A172 (cell line): ENCODE data around the gene GCNA. TPM values are rescaled to one million over a fixed set of nuclear protein-coding genes. Genes with fewer than 3 reads are reported as not detected.
A peak's percentile ranks its signal among the peaks of the same experiment; 100 is the strongest.
"Not testable (repeated sequence)": the region's sequence is repeated elsewhere in the genome, so short reads cannot be mapped to it uniquely, and the experiment has no call there.

Experiments
- DNase-seq: peaks from one replicate; pipeline ENCODE4 v3.0.0-alpha.2; 2015; ENCODE audit warnings: low spot score
- total RNA-seq: library from RNA; depleted of rRNA; stranded (reverse); fragments of >200 nt; shearing (Covaris generic); gene quantifications from 2 replicates; pipeline ENCODE4 v1.2.3, GENCODE V29; 2014; rRNA removed

GCNA gene
- total RNA-seq, 1 experiment from 2014 or later: 0.07 TPM

DNA sequence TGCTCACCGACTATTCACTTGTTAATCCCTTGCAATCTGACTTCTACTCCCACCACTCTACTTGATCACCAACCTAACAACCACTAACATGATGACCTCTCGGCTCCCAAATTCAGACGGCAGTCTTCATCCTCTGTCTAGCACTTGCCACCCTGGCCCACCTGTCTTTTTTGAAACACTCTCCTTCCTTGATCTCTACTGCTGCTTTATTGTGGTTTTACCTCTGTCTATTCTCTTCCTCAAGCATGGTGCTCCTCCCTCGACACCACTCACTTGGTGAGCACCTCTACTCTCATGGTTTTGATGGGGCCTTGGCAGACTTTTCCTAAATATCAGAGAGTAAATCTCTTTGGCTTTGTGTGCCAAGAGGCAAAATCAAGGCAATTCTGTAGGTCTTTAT is 61.8 kb downstream of the GCNA start:
- no peak for DNase-seq

DNA sequence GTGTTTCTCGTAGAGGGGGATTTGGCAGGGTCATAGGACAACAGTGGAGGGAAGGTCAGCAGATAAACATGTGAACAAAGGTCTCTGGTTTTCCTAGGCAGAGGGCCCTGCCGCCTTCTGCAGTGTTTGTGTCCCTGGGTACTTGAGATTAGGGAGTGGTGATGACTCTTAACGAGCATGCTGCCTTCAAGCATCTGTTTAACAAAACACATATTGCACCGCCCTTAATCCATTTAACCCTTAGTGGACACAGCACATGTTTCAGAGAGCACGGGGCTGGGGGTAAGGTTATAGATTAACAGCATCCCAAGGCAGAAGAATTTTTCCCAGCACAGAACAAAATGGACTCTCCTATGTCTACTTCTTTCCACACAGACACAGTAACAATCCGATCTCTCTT is 66.2 kb downstream of the GCNA start:
- not testable (repeated sequence) for DNase-seq

DNA sequence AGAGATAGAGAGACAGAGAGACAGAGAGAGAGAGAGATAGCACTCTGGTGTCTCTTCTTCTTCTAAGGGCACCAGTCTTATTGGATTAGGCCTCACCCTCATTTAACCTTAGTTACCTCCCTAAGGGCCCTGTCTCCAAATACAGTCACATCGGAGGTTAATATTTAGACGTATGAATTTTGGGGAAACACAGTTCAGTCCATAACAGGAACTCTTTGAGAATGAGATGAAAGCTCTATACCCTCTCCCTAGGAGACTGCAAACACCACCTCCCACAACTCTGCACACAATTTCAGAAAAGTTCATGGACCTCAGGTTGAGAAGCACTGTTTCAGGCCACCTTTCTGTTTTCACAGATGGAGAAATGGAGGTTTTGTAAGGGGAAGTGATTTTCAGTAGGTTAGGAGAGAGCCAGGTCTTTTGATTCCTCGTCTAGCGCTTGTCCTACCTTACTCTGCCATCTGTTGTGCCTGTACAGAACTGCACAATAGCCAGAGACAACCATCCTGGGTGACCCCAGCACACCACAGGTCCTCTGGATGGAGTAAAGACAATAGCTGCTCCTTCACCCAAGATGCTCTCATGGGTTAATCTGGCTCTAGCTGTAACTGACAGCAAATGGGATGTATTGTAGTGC is 72.2 kb downstream of the GCNA start:
- DNase-seq: no peak

DNA sequence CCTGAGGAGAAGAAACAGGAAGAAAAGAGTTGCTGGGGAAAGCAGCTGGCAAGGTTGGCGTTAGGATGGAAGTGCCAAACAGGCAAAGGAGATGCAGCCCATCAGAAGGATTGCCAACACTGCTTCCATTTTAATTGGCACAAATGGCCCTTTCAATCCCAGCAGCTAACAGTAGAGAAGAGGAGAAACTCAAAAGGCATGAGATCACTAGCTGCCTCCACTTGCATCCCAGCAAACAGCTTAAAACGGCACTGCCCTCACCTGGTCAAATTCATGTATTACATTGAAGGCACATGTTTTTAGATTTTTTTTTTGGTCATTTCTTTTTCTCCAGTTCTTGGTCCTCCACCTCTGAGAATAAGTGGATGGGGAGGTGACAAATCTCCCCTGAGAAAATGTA is 74.2 kb downstream of the GCNA start:
- DNase-seq: peak; percentile 54

DNA sequence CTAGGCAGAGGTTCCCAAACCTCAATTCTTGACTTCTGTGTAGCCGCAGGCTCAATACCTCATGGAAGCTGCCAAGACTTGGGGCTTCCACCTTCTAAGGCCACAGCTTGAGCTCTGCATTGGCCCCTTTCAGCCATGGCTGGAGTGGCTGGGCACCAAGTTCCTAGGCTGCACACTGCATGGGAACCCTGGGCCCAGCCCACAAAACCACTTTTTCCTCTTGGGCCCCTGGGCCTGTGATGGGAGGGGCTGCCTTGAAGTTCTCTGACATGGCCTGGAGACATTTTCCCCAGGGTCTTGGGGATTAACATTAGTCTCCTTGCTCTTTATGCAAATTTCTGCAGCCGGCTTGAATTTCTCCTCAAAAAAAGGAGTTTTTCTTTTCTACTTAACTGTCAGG is 75.1 kb downstream of the GCNA start:
- DNase-seq: no peak

DNA sequence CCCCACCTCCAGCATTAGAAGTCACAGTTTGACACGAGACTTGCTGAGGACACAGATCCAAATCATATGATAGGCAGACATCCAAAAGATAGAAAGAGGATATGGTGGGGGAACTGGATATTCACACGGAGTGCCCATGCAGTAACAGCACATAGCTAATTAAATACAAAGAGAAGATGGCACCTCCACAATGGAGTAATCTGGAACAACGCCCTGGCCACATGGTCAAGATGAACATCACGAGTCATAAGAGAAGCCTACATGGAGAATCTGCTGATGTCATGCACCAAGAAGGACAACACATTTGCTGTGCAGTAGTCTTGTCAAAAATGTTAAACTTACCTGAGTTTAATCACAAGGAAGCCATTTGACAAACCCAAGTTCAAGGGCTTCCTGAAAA is 79.0 kb downstream of the GCNA start:
- DNase-seq: no peak

DNA sequence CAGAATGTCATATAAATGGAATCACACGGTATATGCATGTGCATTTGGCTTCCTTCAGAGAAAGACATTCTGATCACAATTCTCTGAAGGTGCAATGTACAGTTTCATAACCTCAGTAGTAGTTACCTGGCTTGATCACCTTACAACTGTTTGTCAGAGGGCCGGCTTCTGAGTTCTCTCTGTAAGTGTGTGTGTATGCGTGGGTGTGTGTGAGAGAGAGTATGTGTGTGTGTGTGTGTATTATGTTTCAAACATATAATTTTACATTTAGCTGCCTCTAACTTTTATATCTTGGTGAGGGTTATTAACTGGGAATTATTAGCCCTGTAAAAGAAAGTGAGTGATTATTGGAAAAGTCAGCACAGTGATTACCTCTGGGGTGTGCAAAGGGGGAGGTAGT is 81.1 kb downstream of the GCNA start:
- DNase-seq: no peak

DNA sequence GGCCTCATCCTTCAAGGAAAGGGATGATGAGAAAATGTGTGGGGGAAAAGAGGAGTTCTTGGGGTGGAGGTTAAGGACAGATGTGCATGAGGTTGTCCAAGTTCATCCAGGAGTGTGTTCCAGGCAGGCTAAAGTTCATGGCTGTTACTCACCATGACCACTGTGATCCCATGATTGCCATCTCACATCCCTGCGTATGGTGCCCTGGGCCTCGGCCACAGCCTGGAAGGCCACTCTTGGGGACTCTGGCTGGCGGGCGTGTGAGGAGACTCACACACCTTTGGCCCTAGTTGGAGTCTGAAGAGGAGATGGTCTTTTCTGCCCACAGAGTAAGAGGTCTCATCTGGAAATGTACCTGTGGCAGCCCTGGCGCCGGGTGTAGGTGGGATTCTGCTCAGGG is 81.7 kb downstream of the GCNA start:
- DNase-seq: no peak

DNA sequence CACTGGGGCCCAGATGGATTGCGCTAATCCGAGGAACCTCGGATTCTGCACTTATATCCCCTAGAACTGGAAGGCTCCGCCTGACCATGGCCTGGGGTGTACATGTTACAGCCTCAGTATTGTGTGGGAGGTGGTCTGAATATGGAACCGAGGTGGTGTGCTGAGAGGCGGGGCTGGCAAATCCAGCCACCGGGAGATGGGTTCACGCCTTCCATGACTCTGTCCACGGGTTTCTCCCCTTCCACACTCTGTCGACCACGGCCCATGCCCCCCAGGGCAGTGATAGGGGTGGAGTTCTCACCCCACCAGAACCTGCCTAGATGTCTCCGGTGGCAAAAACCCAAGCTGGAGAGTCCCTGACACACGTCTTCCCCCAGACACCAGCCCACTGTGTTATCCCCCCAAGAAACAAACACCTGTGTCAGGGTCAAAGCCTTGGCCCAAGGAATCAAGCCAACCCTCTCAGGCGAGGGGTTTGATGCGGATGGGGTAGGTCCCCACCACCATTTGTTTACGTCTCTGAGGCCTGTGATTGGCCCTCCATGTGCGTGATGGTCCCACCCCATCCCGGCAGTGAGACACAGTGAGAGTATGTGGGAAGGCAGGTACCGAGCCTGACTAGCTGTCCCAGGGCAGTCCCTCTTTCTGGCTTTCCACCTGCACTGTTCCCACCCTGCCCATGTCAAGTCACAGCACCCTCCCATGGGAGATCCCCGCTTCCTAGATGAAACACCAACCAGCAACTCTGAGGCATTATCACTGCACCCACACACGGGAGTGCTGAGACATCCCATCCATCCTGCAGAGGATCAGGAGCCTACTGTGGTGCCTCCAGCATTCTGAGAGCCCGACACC is 82.6 kb downstream of the GCNA start:
- no peak for DNase-seq

DNA sequence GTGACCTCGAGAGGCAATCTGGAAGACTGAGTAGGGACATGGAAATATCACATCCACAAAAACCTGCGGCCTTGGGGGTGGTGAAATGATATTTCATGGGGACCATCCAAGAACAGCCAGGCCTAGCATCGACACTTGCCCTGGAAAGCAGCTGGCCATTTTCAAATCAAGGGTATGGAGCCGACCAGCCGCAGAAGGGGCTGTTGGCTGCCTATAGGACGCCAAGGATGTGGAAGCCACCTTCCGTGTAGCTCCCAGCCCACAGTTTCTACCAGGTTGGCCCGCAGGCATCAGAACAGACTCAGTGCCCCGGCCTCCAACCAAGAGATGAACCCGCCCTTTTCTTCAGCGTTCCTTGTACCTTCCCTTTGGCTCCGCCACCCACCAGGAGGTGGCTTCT is 83.7 kb downstream of the GCNA start:
- no peak for DNase-seq

DNA sequence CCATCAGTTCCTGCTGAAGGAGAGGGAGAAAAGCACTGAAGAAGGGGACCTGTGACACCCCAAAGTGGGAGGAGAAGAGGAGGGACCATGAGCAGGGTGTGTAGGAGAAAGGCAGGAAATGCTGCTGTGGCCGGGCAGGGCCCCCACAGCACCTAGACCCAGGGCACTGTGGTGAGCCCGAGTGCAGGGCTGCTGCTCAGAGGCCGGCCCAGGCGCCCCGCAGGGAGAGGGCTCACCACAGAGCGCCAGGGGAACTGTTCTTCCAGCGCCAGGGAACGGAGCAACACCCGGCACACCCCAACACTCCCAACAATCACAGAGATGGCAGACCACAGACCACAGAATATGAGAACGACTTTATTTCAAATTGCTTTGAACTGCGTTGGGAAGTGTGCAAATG is 84.4 kb downstream of the GCNA start:
- DNase-seq: not testable (repeated sequence)

Other genes with a start within 250 kb of the GCNA start
- 30.6 and 37.2 TPM in 2 replicates for gene TAF1, start 212.1 kb upstream of the GCNA start, total RNA-seq
- 51.9 and 55.3 TPM in 2 replicates for gene OGT, start 45.3 kb upstream of the GCNA start, total RNA-seq
- gene CXCR3, start 40.1 kb downstream of the GCNA start, total RNA-seq: not detected in 2 replicates
- not detected in 2 replicates for gene CXorf49, start 139.8 kb downstream of the GCNA start, total RNA-seq
- not detected in 2 replicates for gene CXorf49B, start 184.9 kb downstream of the GCNA start, total RNA-seq